Stimulated activated CD4-positive, alpha-beta T cell treated with anti-CD3 and anti-CD28 coated beads, Interleukin-1b, Interleukin-23, amount 100 ng/mL, for 4 hours (primary cell): Measurements from ENCODE around the gene MLLT6.

Experiments used
- DNase-seq, 2 donors: peaks; one replicate each; pipeline ENCODE4 v3.0.0-alpha.2; 2020; ENCODE audit warnings: low read depth in 2 of 2

The MLLT6 gene

DNA sequence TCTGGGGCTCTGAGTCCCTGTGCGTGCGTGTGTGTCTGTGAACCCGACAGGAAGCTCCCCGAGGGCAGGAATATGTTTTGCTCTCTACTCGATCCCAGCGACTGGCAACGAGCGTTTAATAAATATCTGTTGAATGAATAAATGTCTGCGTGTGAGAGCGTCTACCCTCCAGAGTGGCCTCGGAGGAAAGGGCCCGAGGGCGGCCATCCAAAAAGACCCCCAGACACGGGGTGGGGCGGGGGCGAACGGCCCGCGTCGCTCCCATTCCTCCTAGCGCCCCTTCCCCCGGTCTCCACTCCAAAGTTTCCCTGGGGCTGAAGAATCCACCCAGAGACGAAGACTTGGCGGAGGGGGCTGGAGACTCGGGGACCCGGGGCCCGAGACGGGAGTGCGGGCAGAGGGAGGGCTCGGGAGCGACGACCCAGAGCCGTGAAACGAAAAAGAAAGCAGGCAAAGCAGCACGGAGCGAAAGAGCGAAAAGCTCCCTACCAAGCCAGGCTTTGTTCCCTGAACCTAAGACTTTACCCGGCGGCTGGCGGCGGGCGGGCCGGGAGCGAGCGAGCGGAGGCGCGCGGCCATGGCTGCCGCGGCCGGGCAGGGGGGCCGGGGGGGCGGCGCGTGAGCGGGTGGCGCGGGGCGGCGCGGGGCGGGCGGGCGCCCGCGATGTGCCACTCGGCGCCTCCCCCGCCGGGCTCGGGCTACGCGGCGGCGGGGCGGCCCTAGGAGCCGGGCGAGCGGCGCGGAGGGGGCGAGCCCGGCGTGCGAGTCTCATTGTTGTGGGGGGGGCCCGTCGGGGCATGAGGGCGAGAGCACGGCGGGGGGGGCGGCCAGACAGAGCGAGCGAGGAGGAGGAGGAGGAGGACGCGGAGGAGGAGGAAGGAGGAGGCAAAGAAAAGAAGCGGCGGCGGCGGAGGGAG, at the start of gene MLLT6:
MLLT6 (plus strand) TSS at position 668 of the 917 bp plus-strand sequence. CDS start 360 bp downstream, outside the sequence.
- DNase-seq = peak; percentile 81 to 86

DNA sequence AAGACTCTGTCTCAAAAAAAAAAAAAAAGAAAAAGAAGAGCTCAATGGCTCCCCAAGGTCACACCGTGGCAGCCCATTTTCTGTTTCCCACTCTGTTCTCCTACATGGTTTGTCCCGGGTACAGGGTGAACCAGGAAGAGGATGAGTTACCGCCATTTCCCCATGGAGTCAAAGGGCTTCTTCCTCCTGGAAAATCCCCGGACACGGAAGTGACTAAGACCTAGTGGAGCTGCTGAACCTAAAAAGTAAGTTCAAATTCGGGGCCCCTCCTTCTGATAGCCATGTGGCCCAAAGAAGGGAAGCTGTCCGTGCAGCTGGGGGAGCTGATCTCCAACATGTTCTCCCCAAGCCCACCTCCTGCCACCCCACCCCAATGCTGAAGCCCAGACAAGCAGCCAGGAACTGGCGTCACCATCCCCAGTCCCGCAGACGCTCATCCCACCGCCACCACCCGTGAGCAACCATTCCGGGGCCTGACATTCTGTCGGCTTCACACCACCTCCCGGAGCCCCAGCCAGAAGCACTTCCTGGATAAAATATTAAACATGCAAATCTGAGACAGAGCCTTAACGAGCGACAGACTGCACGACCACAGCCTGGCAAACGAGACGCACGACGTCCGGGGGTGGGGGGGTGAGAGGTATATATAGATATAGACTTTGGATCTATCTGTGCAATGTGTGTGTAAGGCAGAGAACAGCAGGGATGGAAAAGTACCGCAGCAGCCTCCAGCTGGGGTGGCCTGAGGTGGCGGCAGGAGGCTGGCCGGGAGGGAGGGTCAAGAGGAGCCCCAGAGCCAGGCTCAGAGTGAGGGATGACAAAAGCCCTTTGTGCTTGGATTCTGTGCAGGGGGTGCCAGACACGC, 47.9 kb upstream of the MLLT6 start:
- DNase-seq = no peak

DNA sequence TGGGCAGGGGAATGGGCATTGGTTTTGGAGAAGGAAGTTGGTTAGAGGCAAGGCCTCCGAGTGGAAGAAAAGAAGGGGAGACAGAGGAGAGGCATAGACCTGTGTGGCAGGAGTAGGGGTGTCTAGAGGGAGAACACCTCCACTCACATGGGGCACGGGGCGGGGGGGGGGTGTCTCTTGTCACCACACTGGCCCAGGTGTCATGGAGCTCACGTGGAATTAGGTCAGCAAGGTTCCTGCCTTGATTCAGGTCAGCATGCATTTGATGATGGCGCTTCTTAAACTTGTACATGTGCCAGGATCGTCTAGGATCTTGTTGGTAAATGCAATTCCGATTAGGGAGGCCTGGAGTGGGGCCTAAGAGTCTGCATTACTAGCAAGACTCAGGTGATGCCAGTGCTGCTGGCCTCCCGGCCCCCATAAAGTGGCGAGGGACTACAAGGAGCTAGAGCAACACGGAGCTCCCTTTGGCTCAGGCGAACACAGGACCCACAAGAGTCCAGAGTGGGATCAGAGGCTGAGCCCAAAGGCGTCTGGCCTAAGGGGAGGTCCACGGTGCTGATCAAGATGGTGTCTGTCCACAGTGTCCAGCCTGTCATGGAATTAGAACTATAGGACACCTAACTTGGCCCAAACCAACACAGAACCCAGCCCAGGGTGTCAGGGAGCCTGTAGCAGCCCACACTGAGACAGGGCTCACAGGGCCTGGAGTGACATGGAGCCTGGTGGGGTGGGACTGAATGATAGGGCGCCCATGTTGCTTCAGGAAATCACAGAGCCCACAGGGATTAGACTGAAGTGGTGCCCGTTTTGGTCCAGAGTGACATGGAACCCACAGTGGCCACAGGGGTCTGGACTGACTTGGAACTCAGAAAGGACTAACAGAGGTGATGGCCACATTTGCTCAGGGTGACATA, 47.0 kb upstream of the MLLT6 start:
- DNase-seq = no peak

DNA sequence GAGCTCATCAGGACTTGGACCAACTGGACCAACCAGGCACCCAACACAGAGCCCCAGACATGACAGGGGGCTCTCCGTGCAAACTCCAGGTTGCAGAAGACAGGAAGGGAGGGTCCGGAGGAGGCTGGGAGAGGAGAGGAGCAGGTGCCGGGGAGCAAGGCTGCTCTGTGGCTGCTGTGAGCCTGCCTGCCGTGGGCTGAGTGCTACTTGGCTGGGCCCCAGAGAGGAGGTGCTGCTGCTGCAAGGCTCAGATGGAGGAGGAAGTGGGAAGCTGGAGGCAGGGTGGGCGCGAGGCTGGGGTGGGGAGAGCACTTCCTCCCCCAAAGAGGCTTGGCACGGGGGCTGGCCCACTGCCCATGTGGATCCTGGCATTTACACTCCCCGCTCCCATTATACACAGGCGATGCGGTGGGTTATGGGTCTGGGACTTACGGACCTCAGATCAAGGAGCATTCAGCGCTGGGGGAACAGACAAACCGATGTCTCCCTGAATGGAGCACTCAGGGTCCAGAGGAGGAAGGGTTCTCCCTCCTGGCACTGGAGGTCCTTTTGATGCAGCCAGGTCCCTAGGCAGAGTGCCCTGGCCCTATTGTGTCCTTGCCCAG, 46.2 kb upstream of the MLLT6 start:
- DNase-seq = no peak

DNA sequence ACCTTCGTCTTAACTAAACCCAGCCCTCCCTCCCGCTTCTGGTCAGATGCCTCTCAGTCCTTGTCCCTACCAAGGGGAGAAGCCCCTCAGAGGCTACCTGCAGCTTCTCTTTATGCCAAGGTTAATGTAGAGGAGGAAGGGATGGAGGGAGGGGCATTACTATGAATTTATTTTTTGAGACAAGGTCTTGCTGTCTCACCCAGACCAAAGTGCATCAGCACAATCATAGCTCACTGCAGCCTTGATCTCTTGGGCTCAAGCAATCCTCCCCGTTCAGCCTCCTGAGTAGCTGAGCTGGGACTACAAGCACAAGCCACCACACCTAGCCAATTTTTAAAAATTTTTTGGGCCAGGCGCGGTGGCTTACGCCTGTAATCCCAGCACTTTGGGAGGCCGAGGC, 45.7 kb upstream of the MLLT6 start:
- no peak for DNase-seq

DNA sequence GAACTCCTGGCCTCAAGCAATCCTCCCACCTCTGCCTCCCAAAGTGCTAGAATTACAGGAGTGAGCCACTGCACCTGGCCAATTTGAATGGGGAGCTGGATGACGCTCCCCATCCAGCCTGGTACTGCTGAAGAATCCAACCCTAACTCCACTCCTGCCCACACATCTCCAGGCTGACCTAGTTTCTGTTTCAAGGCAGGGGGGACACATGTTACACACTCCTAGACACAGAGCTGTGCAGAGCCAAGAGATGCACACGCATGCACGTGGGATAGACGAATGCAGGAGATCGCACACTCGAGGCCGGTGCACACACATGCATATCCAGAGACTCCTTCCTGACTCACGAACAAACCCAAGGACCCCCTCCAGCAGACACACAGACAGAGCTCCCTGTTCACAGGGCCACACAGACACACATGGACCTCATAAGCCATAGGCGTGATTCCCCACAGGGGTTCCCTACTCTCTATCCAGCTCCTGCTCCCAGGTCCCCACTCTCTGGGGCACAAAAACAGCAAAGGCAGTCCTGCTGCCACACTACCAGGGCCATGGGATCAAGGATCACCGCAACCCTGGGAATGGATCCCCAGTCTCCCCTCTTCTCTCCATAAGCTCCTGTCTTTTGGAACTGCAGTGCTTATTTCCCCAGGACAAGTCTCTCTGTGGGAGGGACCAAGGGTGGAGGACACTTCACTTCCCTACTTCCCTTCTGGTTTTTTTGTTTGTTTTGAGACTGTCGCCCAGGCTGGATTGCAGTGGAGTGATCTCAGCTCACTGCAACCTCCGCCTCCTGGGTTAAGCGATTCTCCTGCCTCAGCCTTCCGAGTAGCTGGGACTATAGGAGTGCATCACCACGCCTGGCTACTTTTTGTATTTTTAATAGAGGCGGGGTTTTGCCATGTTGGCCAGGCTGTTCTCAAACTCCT, 44.7 kb upstream of the MLLT6 start:
- no peak for DNase-seq

DNA sequence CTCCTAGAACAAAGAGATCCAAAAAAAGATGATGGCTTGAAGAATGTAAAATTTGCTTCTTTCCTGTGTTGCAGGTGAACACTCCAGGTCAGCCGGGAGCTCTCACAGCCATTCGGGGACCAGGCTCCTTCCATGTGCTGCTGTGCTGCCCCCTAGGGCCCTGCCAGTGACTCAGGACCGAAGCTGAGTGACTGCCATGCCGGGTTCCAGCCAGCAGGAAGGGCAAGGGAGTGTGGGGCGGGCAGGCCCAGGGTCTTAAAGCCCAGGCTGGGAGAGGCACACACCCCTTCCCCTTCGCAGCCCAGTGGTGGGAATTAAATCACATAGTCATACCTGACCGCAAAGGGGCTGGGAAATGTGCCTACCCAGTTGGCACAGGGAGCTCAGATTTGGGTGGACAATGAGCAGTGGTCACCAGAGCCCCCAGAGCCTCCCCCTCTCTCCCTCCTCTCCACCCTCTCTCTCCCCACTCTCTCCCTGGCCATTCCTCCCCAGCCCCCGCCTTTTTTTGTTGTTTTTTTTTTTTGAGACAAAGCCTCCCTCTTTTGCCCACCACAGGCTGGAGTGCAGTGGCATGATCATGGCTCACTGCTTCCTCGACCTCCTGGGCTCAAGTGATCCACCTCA, 41.8 kb upstream of the MLLT6 start:
- DNase-seq = peak in 1 of 2 donors; percentile 36

DNA sequence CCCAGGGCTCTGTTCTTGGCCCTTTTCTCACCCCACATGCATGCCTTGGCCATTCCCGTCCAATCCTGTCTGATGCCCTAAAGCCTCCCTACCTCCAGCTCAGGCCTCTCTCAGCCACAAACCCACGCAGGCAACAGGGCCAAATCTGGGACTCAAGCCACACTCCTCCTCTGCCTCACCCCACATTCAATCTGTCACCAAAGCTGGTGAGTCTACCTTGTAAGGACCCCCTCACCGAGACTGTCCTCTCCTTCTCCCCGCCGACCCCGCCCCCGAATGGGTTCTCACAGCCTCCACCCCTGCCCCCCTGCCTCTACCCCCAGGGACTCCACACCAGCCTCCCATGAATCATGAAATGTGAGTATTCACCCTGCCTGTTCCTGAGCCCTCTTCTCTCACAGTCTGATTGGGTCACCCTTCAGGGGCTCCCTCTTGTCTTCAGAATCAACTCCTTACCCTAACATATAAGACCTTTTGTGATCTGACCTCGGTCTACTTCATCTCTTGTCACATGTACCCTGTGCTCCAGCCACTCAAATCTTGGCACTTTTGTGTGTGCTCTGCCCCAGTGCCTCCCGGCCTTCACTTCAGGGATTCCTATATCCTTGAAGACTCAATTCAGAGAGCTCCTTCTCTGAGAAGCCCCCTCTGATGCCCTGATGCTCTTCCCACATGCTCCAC, 41.0 kb upstream of the MLLT6 start:
- DNase-seq = no peak

DNA sequence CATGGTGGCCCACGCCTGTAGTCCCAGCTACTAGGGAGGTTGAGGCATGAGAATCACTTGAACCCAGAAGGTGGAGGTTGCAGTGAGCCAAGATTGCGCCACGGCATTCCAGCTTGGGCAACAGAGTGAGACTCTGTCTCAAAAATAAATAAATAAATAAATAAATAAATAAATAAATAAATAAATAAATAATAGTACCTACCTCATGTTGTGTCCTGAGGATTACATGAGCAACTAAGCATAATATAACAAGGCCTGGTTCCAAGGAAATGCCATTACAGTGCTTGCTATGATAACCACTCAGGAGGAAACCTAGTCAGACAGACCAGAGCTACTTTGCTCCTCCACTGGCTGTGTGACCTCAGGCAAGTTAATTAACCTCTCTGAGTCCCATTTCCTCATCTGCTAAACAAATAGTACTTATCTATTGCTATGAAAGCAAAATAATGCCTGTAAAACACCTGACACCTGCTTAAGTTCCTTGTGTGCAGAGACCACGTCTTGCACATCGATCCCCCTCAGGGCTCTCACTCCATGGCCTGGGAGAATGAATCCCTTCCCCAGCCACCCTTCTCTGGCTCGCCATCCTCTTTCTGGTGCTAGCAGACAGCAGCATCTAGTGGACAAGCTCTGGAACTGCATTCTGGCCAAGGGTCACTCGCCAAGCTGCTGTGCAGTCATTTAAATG, 37.8 kb upstream of the MLLT6 start:
- DNase-seq = peak; percentile 34 to 44

DNA sequence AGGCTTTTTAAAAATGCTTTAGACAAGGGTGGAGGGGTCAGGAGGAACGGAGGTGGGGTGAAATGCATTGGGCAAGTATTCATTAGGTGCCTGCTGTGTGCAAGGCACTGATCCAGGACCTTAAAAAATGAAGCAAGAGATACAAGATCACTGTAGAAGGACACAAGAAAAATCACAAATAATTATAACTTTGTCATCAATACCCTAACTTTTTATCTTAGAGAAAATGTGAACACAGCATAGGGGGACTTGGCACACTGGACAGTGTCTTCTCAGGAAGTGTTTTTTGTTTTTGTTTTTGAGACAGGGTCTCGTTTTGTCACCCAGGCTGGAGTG, 37.3 kb upstream of the MLLT6 start:
- DNase-seq = no peak

DNA sequence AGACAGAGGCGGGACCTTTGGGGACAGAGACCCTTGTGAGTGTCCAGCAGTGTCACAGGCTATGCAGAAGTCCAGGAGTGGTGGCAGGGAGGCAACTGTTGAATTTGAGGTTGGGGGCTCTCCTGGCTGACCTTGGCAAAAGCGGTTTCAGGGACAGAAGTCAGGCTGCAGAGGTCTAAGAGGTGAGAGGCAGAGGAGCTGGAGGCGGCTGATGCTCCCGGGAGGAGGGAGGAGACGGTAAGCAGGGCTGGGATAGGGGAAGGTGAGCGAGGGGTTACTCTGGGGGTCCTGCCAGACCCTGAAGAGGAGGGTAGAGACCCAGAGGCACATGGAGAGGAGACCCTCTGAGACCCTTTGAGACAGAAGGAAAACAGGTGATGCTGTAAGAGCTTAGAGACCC, 35.6 kb upstream of the MLLT6 start:
- no peak for DNase-seq

DNA sequence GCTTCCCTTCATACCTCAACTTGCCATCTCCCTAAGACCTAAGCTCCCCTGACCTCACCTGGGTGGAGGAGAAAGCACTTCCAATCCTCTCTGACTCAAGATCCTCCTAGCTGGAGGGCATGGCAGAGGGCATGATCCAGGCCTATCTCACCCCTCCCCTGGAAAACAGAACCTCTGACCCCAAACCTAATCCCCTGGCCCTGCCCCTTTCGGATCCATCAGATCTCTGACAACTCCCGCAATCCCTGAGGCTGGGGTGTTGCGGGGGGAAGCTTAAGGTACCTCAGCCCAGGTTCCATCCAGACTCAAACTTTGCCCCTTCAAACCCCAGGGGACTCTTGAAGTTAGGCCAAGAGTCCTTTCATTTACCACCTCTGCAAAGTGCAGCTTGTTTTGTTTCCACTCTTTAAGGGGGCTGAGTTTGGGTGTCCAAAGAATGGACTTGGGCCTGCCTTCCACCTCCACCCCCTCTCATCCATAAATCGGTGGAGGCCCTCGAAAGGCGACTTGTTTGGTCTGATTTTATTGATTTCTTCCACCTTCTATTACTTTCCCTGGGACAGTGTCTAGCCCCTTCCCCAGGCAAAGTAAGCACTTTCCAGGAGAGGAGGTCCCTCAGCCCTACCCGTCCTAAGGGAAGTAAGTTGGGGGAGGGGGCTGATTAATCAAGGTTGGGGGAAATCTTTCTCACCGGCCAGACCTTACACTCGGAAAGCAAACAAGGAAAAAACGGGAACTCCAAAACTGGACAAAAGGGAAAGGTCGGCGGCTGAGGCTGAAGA, 32.9 kb upstream of the MLLT6 start:
- DNase-seq = no peak

DNA sequence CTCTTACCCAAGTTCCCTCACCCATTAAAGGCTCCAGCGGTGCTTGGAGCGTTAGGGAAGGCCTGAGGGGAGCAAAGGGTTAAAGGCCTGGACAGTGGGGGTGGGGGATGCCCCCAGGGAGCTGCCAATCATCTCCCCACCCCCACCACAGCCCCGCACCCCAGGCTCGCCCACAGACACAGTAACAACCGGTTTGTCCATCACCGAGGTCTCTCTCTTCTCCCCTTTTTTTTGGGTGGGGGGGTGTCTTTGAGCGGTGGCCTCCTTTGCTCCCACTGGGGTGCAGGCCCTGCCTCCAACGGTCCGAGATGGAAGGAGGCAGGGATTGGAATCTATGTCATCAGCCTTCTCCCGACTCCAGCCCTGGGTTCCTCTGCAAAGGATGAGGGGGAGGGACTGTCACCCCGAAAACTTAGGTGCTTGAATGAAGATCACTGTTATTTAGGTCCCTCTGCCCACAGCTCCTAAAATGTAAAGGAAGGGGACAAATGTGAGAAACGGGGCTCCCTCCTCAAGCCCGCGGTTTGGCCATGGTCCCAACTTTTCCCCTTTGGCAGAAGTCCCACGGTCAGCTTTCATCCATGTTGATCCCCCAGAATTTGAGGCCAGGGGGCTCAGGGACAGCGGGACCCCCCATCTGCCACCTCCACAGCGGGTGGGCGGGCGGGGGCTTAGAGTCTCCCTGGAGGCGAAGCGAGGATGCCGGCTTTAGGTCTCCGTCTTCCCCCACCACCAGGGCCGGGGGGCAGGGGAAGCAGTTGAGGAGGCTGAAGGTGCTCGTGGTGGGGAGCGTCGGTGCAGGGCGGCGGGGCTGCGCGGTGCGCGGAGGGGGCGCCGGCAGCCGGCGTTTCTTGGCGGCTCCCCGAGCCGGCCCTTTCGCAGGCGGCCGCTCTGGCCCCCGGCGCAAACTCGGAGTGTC, 32.0 kb upstream of the MLLT6 start:
- DNase-seq = no peak

DNA sequence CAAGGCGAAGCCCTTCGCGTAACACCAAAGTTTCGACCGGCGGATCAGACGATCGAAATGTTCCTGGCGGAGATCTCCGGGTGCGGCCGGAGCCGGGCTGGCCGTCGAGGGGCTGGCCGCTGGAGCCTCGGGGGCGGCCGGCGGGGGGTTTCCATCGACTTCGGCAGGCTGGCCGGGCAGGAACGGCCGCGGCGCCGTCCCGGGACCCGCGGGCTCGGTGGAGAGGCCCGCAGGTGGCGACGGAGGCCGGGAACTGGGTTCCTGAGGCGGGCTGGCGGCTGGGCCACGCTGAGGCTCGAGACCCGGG, 31.4 kb upstream of the MLLT6 start:
- DNase-seq = no peak

DNA sequence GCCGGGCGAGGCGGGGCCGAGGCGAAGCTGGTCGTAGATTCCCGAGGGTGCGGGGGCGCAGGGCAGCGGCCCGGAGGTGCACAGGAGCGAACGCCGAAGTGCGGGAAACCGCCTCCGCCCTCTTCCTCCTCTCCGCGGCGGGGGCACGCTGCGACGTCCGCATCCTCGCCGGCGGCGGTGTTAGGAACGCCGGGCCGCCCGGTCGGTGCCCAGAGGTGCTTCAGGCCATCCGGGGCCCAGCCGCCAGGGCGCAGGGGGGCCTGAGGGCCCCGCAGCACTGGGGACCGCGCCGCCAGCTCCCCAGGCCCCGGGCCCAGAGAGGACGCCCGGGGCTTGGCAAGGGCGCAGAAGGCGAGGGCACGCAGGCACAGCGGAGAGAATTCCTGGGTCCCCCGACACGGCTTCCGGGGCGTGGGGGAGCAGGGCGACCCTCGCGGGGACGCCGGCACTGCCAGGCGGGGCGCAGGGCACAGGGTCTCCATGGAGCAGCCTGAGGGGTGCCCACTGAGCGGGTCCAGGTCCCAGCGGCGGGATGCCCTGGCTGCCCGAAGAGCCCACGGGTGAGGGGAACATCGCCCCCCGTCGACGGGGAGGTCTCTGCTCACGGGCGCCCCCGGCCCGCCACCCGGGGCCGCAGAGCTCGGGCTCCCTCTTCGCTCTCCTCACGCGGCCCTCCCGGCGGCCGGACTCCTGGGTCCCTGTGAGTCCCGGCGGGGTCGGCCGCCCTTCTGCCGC, 30.9 kb upstream of the MLLT6 start:
- DNase-seq = peak in 1 of 2 donors; percentile 34
